Type B pancreatic cell (in vitro differentiated cells): ENCODE data around the gene PPIB. TPM values are rescaled to one million over a fixed set of nuclear protein-coding genes. Genes with fewer than 3 reads are reported as not detected.

ENCODE experiments used
- total RNA-seq: library from RNA; stranded (reverse); gene quantifications from 2 replicates; pipeline ENCODE4 v1.2.1, GENCODE V29; 2021; ENCODE audit warnings: low replicate concordance

Gene PPIB
- total RNA-seq, 1 donor from 2014 or later = 551 TPM

Other genes starting within 250 kb of the PPIB start
- 3.4 and 5.0 TPM in 2 replicates for gene DAPK2, start 116.5 kb downstream of the PPIB start, total RNA-seq
- 59.8 and 69.7 TPM in 2 replicates for gene CIAO2A, start 69.2 kb downstream of the PPIB start, total RNA-seq
- gene SNX1, start 67.0 kb downstream of the PPIB start, total RNA-seq = 111 and 124 TPM in 2 replicates
- 1.3 and 2.7 TPM in 2 replicates for gene SNX22, start 11.3 kb downstream of the PPIB start, total RNA-seq
- 19.9 and 31.8 TPM in 2 replicates for gene CSNK1G1, start 193.2 kb upstream of the PPIB start, total RNA-seq
- 17.0 and 45.9 TPM in 2 replicates for gene PCLAF, start 218.4 kb upstream of the PPIB start, total RNA-seq
- 21.1 and 22.4 TPM in 2 replicates for gene TRIP4, start 224.8 kb upstream of the PPIB start, total RNA-seq